Measurements from ENCODE around the gene RIPK4.

Gene RIPK4

DNA sequence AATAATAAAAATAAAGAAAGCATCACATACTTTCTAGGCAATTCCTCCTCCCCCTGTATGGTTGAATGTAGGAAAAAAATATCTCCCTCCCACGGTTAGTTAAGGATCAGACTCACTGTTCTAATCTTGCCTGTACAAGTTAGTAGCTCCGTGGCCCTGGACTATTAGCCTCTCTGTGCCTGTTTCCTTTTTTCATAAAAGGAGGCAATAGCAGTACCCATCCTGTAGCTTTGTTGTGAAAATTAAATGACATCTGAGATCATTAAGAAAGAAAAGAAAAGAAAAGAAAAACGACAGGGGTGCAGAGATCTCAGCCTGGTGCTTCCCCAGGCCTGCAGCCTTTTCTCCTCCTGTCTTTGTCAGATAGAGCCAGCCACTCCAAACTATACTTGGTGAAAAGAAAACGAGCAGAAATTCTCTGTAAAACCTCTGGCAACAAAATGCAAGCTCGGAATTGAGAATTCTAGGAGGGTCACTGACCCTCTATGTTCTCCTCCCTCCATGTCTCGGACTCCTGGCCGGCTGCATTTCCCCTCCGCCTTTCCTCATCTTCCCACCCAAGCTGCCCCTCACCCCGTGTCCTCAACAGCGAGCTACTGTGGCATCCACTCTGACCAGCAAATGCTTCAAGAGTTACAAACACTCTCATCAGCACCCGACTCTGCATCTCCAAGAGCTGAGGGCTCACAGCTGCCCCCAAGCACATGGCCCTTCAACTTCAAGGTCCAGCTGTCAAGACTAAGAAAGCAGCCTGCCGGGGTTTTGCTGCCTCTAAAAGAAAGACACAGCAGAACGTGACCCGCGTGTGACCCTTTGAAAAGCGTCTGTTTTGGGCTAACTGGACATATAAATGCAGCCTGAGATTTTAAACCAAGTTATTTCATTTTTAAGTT, 13.6 kb downstream of the RIPK4 start:
- no peak for DNase-seq (ENCODE audit: low spot score)

DNA sequence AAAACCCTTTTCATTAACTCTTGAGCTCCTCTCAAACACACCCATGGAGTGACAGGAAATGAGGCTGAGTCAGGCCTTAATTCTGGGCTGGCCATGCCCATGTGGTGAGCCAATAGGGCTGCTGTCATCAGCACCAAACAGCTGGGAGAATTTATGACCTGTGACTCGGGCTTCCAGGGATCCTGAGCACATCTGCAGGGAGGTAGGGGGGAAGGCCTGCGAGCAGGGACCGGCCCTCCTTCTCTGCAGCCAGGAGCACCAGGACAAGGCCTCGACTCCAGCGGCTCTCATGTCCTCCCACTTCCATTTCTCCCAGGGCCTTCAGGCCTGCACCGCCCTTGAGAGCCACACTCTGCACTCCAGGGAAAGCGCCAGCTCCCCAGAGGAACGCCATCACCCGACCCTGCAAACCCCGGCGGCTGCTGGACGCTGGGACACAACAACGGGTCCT, 14.6 kb downstream of the RIPK4 start:
- no peak for DNase-seq (ENCODE audit: low spot score)

DNA sequence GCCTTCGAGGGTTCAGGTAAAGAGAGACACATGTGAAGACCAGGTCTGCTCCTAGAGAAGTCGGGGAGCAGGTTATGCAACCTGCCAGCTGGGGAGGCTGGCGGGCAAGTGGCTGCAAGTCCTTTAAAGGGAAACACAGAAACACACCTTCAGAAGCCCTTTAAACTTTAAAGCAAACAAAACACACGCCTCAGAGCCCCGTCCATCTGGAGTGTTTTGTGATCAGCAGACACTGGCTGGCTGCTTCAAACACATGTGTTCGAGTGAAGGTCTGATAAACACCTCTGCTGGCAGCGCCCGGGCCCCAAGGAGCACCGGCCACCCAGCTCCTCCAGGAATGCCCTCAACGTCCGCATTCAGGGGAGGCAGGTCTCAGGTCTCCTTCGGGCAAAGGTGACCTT, 15.2 kb downstream of the RIPK4 start:
- no peak for DNase-seq (ENCODE audit: low spot score)

DNA sequence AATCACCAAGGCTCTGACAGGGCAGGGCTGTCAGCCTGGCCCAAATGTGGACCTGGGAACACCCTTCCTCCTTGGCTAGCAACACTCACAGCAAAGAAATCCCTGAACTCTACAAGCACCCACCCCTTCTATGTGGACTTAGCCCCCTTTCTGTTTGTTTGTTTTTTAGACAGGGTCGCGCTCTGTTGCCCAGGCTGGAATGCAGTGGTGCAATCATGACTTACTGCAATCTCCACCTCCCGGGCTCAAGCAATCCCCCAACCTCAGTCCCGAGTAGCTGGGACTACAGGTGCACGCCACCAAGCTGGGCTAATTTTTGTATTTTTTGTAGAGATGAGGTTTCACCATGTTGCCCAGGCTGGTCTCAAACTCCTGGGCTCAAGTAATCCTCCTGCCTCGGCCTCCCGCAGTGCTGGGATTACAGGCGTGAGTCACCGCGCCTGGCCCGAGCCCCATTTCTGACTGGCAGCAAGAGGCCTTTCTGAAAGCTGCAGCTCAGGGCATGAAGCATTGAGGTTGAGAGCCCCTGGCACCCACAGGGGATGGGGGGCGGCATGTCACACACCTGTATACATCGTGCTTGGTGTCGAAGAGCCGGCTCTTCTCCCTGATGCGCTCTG, 16.2 kb downstream of the RIPK4 start:
- no peak for DNase-seq (ENCODE audit: low spot score)

DNA sequence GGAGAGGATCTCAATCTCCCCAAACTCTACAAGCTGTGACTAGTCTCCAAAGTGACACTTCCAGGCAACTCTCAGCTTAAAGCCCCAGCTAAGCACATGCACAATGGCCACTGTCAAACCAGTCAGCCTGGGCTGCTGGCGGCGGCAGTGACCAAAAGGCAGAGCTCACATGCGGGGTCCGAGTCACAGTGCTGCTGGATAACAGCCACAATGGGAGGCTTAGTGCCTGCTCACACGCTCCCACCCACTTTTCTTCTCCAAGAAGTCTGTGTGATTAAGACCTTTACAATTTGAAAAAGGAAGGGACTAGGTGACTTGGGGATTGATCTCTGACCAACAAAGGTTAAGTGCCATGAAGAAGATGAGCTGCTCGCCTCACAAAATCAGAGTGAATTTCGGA, 16.8 kb downstream of the RIPK4 start:
- no peak for DNase-seq (ENCODE audit: low spot score)

DNA sequence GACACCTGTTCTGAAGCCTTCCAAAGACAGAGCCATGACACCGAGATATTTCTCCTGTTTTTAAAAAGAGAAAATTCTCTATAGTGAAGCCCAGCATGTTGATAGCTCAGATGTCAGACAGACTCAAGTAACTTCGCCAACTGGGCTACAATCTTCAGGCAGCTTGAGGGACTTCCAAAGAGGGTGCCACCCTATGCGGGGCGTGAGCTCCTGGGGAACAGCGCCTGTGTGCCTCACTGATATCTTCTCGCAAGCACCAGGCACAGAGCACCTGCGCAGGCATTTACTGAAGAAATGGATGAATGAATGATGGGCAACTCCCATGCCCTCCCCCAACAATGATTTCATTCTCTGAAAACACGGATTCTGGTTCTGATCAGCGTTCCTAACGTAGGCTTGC, 17.6 kb downstream of the RIPK4 start:
- no peak for DNase-seq (ENCODE audit: low spot score)

DNA sequence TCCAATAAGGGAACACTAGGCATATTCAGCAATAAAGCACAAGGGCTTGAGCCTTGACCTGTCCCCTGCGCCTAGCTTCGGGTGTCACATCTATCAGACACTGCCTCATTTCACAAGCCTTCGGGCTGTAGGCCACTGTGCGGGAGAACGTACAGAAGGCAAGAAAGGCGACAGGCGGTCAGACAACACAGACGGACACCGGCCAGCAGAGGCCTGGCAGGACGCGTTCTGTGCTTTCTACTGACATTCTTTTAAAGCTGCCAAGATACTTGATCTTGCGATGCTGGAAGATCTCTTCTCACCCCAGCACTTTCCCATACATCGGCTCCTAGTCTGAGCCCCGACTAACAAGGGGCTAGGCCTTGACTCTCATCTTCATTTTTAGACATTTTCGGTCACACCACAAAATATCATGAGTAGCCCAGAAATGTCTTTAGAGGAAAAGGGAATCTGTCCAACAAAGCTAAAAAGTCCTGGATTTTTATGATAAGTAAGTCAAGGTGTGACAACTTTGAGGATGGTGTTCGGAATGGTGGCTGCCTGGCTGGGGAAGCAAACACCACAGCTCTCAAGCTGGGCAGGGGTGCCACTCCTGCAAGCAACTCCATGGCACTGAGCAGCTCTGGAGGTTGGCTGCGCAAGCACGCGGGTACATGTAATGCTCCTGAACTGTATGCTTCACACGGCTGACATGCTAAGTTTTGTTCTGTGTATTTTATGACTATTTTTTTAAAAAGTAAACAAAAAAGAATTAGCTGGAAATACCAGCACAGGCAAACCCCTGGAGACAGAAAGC, 18.7 kb downstream of the RIPK4 start:
- DNase-seq (ENCODE audit: low spot score), result no peak

DNA sequence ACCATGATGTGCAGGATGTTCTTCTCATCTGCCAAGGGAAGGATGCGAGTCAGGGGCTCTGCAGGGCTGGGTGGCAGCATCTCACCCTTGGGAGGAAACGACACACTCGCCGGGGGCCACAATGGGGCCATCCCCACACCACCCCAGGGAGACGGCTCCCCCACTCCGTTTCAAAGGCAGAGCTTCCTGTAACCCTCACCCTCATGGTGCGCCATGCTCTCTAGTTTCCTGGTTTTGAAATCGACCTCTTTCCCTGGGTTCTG, 20.2 kb downstream of the RIPK4 start:
- no peak for DNase-seq (ENCODE audit: low spot score)

DNA sequence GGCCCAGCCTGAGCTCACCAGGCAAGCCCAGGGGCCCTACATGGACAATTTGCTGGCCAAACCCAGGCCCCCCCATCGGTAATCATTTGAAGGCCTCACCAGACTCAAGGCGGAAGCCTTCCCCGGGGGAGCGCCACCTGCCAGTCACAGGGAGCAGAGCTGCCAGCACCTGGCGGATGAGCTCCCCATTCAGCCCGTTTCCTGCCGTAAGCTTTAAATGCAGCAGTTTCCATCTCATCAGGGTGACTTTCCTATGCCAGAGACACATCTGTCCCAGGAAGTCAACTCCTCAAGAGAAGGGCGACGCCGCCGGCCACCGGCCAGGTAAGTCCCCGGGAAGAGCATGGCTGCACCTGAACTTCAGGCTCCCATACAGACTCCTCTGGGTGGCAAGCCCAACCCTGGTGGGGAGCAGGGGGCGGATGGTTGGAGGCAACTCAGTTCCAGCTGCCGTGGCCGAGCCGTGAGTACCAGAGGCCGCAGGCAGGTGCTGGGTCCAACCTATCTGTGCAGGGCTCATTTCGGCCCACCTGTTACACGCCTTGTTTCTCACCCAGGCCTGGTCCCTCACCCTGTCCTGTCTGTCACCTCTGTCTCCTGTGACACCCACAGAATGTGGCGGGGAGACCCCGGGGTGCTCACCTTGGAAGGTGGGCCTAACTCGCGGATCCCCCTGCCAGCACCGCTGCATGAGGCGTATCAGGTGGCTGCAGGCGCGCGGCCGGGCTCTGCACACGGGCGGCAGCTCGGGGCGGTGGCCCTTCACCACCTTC, 20.7 kb downstream of the RIPK4 start:
- DNase-seq (ENCODE audit: low spot score), result no peak

DNA sequence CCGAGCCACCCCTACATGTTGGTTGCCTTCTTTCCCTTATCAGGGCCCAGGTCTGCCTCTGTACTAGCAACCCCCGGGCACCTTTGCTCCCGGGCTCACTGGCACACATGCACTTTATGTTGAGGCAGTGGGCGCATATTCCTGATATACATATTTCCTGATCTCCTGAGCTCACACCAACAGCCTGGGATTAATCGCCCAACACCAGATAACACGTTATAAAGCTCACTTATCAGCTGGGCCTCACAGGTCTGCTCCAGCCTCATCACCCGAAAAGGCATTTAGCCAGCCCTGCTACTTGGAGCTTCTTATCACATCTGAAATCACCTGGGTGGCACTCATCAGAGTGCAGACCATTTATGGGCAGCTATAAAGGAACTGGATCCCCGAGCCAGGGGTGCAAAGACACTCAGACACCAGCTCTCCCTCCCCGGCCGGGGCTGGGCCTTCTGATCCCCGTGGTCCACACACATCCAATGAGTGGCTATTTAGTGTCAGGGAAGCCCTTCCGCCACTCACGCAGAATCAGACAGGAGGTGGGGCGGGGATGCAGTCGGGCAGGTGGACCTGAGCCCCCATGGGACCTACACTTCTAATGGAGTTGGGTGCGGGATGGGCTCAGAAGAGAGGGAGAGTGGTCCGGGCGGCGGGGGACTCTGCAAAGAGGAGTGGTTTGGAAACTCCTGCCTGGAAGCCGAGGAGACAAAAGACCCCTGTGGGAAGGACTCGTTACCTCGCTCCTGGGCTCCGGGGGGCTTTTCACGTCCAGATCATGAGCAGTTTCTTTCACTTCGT, 21.6 kb downstream of the RIPK4 start:
- no peak for DNase-seq (ENCODE audit: low spot score)

DNA sequence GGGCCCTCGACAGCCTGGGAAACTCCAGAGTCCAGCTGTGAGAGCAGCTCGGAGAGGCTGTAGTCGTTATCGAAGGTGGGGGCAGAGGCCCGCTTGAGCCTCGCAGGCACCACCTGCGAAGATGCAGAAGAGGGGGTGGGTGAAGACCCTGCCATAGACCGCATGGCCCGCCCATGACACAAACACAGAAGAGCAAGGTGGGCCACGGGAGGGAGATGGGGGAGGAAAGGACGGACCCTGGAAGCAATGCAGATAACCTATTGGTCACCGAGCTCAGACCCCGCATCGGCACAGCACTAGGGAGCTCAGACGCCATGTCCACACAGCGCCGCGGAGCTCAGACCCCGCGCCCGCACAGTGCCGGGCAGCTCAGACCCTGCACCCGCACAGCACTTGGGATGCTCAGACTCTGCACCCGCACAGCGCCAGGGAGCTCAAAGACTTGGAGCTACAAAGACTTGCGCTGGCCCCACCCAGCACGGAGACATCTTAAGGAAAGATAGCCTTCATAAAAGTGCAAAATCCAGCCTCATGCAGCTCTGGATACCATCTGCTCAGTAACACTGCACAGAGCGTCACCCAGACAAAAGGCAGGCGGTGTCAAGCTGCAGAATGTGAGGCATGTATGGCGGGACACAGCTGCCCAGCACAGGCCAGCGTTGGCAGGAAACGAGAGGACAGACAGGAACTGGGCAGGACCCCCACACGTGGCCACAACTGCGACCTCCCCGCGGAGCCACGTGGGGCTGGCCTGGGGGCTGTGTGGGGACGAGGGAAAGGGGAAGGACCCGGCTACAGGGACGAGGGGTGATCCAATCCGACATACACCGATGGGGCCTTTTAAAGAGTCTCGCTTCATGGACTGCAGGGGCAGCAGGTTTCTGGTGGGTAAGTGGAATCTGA, 22.6 kb downstream of the RIPK4 start:
- no peak for DNase-seq (ENCODE audit: low spot score)

DNA sequence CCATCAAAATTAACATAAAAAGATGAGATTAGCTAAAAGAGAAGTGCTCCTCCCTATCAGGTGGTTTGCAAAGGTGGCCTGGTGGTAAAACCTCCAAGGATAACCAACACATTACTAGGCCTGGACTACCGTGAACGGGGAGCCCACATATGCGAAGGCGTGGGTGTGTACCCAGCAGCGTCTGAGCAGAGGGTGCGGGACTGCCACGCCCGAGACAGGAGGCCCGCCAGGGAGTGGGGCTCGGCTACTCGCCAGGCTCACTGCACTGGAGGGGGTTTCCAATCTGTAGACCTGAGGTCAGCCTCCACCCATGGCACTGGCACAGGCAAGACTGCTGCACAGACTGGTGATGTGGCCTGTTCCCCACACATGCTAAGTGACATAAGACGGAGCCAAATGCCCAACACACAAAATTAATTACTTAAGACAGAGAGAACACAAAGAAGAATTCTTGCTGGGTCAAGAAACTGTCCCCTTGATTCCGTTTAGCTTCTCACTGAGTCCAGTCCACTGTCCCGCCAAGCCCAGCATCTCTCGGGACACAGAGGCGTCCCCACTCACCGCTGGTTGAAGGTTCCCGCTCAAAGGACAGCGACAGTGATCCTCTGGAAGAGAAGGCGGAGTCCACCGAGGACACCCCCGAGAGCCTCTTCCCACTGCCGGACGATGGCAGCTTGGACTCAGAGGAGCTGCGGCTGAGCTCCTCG, 23.4 kb downstream of the RIPK4 start:
- DNase-seq (ENCODE audit: low spot score), result no peak

DNA sequence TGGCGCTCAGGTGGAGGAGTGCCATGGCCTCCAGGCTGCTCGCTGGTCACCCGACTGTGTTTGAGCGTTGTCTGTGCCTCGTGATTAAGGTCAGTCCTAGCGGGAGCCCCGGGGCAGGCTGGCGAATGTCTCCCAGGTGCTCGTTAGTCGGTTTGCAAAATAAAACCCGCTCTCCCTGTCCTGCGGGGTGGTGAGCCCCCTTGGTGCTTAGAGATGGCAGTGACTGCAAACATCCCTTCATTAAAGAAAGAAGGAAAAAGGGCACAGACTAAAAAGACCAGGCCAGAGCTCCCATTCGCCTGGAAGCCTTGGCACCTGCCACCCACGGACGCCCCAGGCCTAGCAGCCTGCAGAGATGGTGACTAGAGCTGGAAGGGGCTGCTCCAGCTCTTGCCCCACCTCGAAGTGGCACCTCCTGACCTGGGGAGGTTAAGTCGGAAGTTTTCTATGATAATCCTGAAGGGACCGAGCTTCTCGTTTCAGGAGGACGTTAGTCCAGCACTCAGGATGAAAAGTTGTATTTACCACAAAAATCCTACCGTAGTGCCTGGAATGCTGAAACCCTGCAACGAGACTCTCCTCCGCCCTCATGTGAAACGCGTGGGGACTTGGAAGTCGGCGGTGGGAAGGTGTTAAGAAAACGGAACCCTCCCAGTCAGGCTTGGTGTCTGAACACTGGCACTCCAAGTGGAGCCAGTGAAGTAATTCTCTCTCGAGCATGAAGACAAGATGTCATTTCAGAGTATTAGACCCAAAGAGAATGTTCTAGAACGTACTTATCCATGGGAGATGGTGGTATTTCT, 24.6 kb downstream of the RIPK4 start:
- DNase-seq (ENCODE audit: low spot score), result no peak

DNA sequence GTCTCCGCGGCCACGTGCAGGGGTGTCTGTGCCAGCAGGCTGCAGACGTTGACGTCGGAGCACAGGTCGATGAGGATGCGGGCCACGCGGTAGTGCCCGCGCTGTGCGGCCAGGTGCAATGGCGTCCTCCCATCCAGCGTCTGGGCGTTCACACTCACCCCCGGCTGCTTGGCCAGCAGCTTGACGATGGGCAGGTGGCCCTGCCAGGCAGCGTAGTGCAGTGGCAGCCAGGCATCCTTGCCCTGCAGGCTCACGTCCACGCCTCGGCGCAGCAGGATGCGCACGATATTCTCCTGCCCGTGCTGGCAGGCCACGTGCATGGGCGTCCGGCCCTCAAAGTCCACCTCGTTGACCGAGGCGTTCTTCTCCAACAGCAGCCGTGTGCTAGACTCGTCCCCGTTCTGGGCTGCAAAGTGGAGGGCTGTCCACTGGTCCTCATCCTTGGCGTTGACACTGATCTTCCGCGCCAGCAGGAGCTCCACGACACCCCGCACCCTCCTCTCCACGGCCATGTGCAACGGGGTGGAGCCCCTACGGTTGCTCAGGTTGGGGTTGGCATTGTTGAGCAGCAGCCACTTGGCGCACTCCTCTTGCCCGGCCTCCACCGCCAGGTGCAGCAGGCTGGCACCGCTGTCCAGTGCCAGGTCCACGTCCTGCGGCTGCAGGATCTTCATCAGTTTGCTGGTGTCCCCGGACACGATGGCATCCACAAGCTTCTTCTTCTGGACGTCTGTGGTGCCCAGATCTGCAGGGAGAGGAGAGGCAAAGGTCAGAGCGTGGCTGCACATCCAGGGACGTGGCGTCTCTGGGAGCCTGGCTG, 25.4 kb downstream of the RIPK4 start:
- no peak for DNase-seq (ENCODE audit: low spot score)

DNA sequence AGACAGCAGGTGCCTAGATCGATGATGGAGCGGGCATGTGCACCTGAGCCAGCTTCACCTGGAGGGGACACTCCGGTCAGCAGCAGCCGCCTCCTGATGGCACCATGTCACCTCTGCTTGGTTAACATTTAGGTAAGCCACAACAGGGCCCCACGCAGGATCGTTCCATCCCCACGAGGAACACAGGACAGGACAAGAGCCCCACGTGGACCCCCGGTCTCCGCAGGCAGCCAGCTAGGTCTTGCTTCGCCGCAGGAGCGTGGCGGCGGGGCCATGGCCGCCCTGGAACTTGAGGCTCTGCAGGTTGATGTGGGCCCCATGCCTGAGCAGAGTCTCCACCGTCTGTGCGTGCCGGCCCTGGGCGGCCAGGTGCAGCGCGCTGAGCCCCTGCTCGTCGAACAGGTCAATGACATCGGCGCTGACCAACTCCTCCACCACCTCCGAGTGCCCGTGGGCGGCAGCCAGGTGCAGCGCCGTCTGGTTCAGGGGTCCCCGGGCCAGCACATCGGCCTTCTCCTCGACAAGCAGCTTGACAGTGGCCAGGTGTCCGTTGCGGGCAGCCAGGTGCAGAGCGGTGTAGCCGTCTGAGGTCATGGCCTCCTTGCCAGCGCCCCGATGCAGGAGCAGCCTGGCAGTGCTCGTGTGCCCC, 26.1 kb downstream of the RIPK4 start:
- DNase-seq (ENCODE audit: low spot score), result no peak

DNA sequence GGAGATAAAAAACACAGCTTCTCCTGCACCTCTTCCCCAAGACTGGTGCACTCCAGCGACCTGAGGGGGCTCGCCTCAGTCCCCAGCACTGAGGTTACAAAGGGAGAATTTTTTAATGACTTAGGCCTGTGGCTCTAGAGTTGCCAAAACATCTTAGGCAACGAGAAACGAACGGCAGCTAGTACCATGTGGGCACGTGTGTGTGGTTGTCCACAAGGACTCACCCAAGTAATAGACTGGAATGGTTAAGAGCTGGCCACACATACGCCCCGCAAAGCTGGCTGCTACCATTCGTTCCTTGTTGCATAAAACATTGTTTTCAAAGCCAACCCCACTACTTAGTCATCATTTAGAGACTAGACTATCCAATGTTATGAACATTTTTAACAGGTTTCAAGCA, 26.9 kb downstream of the RIPK4 start:
- DNase-seq (ENCODE audit: low spot score), result no peak

DNA sequence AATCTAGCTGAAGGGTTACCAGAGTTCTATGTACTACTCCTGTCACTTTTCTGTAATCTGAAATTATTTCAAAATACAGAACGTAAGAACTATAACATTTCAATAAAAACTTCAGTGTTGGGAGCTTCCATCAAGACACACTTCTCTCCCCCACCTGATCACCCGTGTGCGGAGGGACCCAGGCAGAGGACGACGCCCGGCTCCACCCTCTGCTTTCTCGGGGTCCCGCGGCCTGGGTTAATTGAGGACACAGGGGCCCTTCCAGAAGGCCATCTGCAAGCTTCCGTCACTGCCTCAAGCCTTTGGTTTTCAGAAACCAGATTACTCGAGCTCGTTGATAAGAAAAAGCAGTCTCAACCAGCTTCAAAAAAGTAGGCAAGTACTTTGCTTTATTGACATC, 27.8 kb downstream of the RIPK4 start:
- DNase-seq (ENCODE audit: low spot score), result no peak

Data from CD4-positive, alpha-beta T cell treated with Interleukin-6 at 100 ng/mL for 8 hours (primary cell).